ENCODE results near the gene CFAP46.

Gene CFAP46

DNA sequence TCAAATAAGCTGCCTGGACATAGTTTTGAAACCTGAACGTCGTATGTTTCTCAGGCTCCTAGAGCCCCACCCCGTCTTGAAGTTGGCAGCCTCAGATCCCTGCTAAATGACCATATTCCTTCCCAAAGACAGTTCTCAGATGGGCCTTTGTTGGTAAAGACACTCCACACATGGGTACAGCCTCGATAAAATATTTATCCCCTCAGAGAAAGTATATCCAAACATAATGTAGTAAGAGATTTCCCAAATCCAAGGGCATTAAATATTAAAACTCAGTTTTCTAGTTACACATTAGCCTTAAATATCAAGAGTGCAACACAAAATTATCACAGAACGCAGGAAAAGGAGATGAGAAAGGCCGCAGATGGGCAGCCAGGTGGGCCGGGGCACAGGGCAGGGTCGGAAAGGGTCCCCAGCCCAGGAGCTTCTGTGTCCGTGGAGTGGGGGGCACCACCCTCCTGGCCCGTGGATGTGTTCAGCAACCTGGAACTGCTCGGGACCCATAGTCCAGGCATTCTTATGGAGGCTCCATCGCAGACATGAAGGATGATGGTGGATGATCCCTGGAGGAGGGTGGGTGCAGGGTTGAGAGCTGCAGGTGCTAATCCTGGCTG lies 1.5 kb upstream of the CFAP46 start:
- TF ChIP-seq, protein P1, sequence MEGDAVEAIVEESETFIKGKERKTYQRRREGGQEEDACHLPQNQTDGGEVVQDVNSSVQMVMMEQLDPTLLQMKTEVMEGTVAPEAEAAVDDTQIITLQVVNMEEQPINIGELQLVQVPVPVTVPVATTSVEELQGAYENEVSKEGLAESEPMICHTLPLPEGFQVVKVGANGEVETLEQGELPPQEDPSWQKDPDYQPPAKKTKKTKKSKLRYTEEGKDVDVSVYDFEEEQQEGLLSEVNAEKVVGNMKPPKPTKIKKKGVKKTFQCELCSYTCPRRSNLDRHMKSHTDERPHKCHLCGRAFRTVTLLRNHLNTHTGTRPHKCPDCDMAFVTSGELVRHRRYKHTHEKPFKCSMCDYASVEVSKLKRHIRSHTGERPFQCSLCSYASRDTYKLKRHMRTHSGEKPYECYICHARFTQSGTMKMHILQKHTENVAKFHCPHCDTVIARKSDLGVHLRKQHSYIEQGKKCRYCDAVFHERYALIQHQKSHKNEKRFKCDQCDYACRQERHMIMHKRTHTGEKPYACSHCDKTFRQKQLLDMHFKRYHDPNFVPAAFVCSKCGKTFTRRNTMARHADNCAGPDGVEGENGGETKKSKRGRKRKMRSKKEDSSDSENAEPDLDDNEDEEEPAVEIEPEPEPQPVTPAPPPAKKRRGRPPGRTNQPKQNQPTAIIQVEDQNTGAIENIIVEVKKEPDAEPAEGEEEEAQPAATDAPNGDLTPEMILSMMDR (IDR thresholded peaks at IDR 0.05) = no peak

DNA sequence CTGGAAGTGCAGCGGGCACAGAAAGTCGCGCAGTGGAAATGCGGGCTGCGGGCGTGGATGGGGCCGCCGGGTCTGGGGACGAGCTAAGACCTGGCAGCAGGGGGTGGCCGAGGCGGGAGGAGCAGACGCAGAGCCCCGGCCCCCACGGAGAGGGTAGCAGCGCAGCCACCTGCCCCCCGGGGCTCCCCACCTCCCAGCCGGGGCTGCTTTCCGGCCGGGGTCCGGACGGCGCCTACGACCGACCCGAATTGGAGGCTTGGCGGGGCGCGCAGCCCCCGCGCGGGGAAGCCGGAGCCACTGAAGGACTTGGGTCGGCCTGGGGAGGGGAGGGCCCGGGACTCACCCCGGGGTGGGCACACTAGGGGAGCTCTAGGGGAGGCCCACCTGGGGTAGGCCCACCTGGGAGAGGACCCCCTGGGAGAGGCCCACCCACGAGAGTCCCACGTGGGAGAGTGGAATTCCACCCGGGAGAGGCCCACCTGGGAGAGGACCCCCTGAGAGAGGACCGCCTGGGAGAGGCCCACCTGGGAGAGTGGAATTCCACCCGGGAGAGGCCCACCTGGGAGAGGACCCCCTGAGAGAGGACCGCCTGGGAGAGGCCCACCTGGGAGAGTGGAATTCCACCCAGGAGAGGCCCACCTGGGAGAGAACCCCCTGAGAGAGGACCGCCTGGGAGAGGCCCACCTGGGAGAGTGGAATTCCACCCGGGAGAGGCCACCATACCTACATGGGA lies 854 bp upstream of the CFAP46 start:
- TF ChIP-seq, protein P1 (IDR thresholded peaks at IDR 0.05) = no peak
- H3K4me3 ChIP-seq = peak overlapping the region; percentile 63

More for the DNA sequence above, 1.5 kb upstream of the CFAP46 start:
- DNase-seq (ENCODE audit: low spot score) = no peak
- Histone ChIP-seq H3K4me3 (no peak overlapping the region), H3K27ac (no peak overlapping the region)

DNA sequence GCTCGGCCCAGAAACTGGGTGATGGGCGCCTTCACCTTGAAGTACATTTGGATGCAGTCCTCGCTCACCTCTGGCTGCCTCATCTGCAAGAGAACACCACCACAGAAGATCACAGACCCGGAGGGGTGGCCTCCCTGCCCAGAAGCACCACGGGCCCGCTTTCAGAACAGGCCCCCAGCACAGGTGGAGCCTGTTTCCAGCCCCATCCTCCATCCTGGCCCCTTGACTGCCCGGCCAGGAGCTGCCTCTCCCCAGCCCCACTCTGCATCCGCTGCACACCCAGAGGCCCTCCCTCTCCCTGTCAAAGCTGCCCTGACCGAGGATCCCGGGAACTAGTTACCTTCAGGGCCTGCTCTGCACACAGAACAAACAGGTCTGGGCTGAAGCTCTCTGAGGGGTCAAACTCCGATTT lies 724 bp downstream of the CFAP46 start:
- no peak overlapping the region for H3K4me3 ChIP-seq
- no peak overlapping the region for H3K27ac ChIP-seq
- TF ChIP-seq, protein P1 (IDR thresholded peaks at IDR 0.05) = no peak
- DNase-seq (ENCODE audit: low spot score) = no peak

More for the DNA sequence above, 854 bp upstream of the CFAP46 start:
- DNase-seq (ENCODE audit: low spot score) = no peak
- no peak overlapping the region for H3K27ac ChIP-seq

DNA sequence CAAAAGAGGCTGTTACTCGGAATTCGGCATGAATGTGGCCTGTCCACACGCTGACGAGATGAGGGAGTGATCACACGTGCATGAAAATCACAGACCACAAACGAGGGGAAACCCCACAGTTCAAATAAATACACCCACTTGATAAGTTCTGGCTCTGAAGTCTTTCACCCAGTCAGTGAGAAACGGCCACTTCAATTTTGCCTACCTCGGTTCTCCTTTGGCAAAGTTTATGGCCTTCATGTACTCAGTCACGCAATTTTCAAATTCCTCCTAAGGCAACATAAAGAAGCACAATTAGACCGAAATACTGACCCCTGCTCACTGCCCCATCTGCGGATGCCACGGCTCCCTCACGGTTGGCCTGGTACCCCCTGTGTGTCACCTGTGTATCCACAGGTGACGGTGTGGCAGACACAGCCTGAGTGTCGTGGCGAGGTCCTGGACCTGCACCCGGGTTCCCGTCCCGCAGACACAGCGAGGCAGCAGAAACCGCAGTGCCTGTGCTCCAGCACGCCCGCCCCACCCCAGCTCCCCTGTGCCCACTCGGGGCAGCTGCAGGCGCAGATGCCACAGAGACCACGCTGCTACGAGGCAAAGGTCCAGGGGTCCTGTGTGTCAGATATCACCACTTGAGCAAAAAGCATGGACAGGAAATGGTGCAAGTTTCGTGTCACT lies 1.4 kb downstream of the CFAP46 start:
- DNase-seq (ENCODE audit: low spot score) = no peak
- H3K4me3 ChIP-seq = no peak overlapping the region
- TF ChIP-seq, protein P1 (IDR thresholded peaks at IDR 0.05) = no peak
- H3K27ac ChIP-seq = no peak overlapping the region

DNA sequence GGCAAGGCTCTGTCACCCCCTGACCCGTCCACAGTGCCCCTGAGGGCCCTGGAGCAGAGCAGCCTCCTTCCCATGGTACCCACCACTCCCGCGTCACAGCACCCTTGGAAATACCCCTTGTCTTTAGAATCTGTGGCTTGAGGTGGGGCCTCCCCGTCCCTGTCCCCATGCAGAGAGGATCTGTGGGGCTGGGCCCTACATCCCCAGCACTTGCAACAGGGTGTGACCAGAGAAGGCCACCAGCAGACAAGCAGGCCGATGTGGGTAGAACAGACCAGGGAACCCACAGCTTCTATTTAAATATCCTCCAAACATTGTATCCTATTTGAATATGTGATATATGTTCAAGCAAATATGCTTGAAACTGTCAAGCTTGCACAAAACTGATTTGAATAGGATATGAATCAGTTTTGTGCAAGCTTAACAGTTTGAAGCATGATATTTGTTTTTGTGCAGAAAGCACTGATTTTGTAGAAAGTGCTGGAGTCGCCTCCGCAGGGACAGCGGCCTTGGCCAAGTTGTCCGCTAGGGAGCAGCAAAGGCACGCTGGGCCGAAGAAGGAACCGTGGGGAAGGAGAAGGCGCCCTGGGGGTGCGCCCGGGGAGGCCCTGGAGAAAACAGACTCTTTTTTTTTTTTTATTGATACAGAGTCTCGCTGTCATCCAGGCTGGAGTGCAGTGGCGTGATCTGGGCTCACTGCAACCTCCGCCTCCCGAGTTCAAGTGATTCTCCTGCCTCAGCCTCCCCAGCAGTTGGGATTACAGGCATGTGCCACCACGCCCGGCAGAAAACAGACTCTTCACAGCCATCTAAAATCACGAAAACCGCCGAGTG lies 2.2 kb downstream of the CFAP46 start:
- no peak overlapping the region for H3K4me3 ChIP-seq
- DNase-seq (ENCODE audit: low spot score) = no peak
- no peak overlapping the region for H3K27ac ChIP-seq
- TF ChIP-seq, protein P1 (IDR thresholded peaks at IDR 0.05) = no peak

DNA sequence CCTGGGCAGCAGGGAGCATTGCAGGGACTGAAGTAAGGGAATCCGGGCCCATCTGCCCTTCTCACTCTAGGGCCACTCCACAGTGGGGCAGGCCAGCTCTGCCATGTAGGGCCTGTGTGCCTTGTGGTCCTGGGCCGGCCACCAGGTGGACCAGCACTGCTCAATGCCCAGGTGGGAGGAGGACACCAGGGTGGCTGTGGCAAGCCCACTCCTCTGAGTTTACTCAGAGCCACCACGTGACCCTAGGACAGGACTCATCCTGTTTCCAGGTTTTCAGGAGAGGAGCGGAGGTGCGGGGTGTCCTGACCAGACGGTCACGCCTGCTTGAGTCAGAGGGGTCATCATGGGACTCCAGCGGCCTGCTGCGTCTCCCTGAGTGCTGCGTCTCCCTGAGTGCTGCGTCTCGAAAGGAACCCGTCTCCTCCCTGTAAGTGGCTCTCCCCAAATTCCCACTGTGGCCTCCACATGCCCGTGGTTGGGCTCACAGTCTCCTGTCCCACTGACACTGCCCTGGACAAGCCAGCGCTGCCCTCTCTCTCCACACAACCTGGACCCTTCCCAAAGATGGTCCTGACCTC lies 2.9 kb downstream of the CFAP46 start:
- TF ChIP-seq, protein P1 (IDR thresholded peaks at IDR 0.05) = no peak
- H3K4me3 ChIP-seq = no peak overlapping the region
- no peak for DNase-seq (ENCODE audit: low spot score)
- H3K27ac ChIP-seq = no peak overlapping the region

Data from coronary artery (tissue), 2 donors.